ENCODE data around the gene MLPH.

- no peak for TF ChIP-seq CTCF (IDR thresholded peaks at IDR 0.05; ENCODE audit: insufficient read depth, low read length, poor library complexity, severe bottlenecking)
- TF ChIP-seq EZH2phosphoT487 (conservative IDR thresholded peaks at IDR 0.05; ENCODE audit: low read length) = no peak
These were observed 110.4 kb downstream of the MLPH start for GRCh38 chr2:237597196-237598145.
